ENCODE data around the gene TRIM45. TPM values are rescaled to one million over a fixed set of nuclear protein-coding genes. Genes with fewer than 3 reads are reported as not detected.

TRIM45 gene
- total and polyA plus RNA-seq, 11 donors: 1.4 to 22.2 (median 9.0) TPM

GRCh38 chr1:117084231-117084630 is 37.3 kb downstream of the TRIM45 start:
- Histone ChIP-seq H3K4me3 (no peak overlapping the region), H3K9me3 (no peaks in the 10 kb centered on the region), H3K36me3 (peaks cover 0 to 81% (median 40%) of the 10 kb centered on the region in 9 donors), H3K27me3 (no peaks in the 10 kb centered on the region), H3K4me1 (peaks cover 0 to 4% (median 0%) of the 10 kb centered on the region in 12 donors), H3K27ac (no peak overlapping the region)
- intact Hi-C loops (cut with DNase I): no loop called here
- 81 to 98% (median 82%) methylated on average over 5 to 6 of the region's 6 CpGs for WGBS, 4 donors
- no peak for DNase-seq
- no peak for ATAC-seq
- TF ChIP-seq POLR2A (IDR thresholded peaks at IDR 0.05): no peak
- TF ChIP-seq CTCF (IDR thresholded peaks at IDR 0.05): no peak

- Histone ChIP-seq H3K9me3 (no peaks in the 10 kb centered on the region), H3K27ac (no peak overlapping the region), H3K36me3 (peaks cover 0 to 96% (median 78%) of the 10 kb centered on the region in 9 donors), H3K4me3 (no peak overlapping the region), H3K4me1 (peaks cover 0 to 4% (median 0%) of the 10 kb centered on the region in 12 donors), H3K27me3 (no peaks in the 10 kb centered on the region)
- intact Hi-C loops (cut with DNase I): loop anchor here in 3 of 10 donors (10.0 kb wide), 2 partner anchors 45 to 675 kb away; partner anchors contain the start of gene TRIM45 (in 1 of the 3)
- no peak for TF ChIP-seq CTCF (IDR thresholded peaks at IDR 0.05)
- no peak for TF ChIP-seq POLR2A (IDR thresholded peaks at IDR 0.05)
- ATAC-seq (peak; percentile 59 to 72 (median 65)), DNase-seq (peak in 2 of 5 donors; percentile 33 to 35)
- WGBS, 4 donors: 46 to 62% (median 53%) methylated on average over 6 of the region's 6 CpGs
Measured at GRCh38 chr1:117079737-117080136, 41.8 kb downstream of the TRIM45 start.

DNA sequence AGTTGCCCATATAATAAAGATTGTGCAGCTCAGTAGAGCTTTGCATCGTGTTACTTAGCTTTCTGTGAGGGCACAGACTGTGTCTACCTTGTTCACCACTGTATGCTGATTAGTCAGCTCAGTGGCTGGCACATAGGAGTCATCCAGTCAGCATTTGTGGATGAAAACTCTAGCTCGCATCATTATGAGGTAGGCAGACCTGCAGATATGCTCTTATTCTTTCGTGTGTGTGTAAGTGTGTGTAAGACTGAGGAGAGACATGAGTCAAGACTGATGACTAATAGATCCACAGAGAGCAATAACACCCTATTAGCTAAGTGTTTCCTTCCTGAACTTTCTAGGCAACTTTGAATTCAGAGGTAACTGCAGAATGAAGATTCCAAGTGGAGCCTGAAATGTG is 44.3 kb downstream of the TRIM45 start:
- Histone ChIP-seq H3K27ac (no peak overlapping the region), H3K4me3 (no peak overlapping the region), H3K27me3 (no peaks in the 10 kb centered on the region), H3K4me1 (peaks cover 0 to 4% (median 0%) of the 10 kb centered on the region in 12 donors), H3K36me3 (peaks cover 0 to 88% (median 68%) of the 10 kb centered on the region in 9 donors), H3K9me3 (no peaks in the 10 kb centered on the region)
- TF ChIP-seq POLR2A (IDR thresholded peaks at IDR 0.05): no peak
- TF ChIP-seq CTCF (IDR thresholded peaks at IDR 0.05): no peak
- WGBS, 4 donors: 59 to 82% (median 69%) methylated on average over 3 of the region's 3 CpGs
- ATAC-seq (peak in 2 of 4 donors; percentile 29 to 50), DNase-seq (no peak)
- intact Hi-C loops (cut with DNase I): loop anchor here in 3 of 10 donors (10.0 kb wide), 2 partner anchors 48 to 678 kb away; partner anchors contain the start of gene TRIM45 (in 1 of the 3)

DNA sequence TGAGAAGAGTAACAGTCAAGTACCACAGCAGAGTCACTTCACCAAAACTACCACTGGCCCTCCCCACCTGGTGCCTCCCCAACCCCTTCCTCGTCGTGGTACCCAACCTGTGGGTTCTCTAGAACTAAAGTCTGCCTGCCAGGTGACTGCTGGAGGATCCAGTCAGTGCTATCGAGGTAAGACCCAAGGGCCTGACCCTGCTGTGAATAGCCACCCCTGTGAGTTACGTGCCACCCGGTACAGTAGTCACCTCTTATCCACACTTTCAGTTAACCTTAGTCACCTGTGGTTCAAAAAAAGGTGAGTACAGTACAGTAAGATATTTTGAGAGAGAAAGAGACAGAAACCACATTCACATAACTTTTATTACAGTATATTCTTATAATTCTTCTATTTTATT is 44.9 kb downstream of the TRIM45 start:
- H3K4me1 ChIP-seq: peaks cover 0 to 4% (median 0%) of the 10 kb centered on the region in 12 donors
- intact Hi-C loops (cut with DNase I): loop anchor here in 3 of 10 donors (10.0 kb wide), 2 partner anchors 48 to 678 kb away; partner anchors contain the start of gene TRIM45 (in 1 of the 3)
- TF ChIP-seq POLR2A (IDR thresholded peaks at IDR 0.05) (no peak), CTCF (IDR thresholded peaks at IDR 0.05) (no peak)
- no peak overlapping the region for H3K4me3 ChIP-seq
- DNase-seq (no peak), ATAC-seq (no peak)
- WGBS, 4 donors: 94 to 98% (median 96%) methylated on average over 5 of the region's 5 CpGs
- H3K36me3 ChIP-seq: peaks cover 0 to 82% (median 62%) of the 10 kb centered on the region in 9 donors
- no peaks in the 10 kb centered on the region for H3K9me3 ChIP-seq
- H3K27ac ChIP-seq: no peak overlapping the region
- no peaks in the 10 kb centered on the region for H3K27me3 ChIP-seq
